Measurements from ENCODE around the gene BMPR2. TPM values are rescaled to one million over a fixed set of nuclear protein-coding genes. Genes with fewer than 3 reads are reported as not detected.

The BMPR2 gene
- total RNA-seq, 1 donor from 2014 or later: 47.9 TPM

- no peak for DNase-seq (ENCODE audit: extremely low spot score in 2 of 2)
- Histone ChIP-seq H3K27ac (no peak overlapping the region), H3K4me1 (no peaks in the 10 kb centered on the region), H3K4me3 (no peak overlapping the region), H3K27me3 (no peaks in the 10 kb centered on the region), H3K36me3 (no peaks in the 10 kb centered on the region), H3K9me3 (no peaks in the 10 kb centered on the region)
- no peak for TF ChIP-seq POLR2AphosphoS5 (IDR thresholded peaks at IDR 0.05; ENCODE audit: insufficient read depth in 1 of 2, low read depth in 1 of 2)
- TF ChIP-seq CTCF (IDR thresholded peaks at IDR 0.05): no peak
- TF ChIP-seq POLR2A (IDR thresholded peaks at IDR 0.05): no peak
- intact Hi-C loops (cut with DNase I): no loop called here
Measured at GRCh38 chr2:202449344-202449743, 73.2 kb downstream of the BMPR2 start.

GRCh38 chr2:202450785-202451184 lies 74.7 kb downstream of the BMPR2 start:
- no peak overlapping the region for H3K27ac ChIP-seq
- no peak overlapping the region for H3K4me3 ChIP-seq
- TF ChIP-seq POLR2AphosphoS5 (IDR thresholded peaks at IDR 0.05; ENCODE audit: insufficient read depth in 1 of 2, low read depth in 1 of 2) (no peak), POLR2A (IDR thresholded peaks at IDR 0.05) (no peak), CTCF (IDR thresholded peaks at IDR 0.05) (no peak)
- intact Hi-C loops (cut with DNase I): no loop called here
- H3K36me3 ChIP-seq: no peaks in the 10 kb centered on the region
- no peaks in the 10 kb centered on the region for H3K4me1 ChIP-seq
- no peaks in the 10 kb centered on the region for H3K27me3 ChIP-seq
- H3K9me3 ChIP-seq: no peaks in the 10 kb centered on the region
- no peak for DNase-seq (ENCODE audit: extremely low spot score in 2 of 2)

GRCh38 chr2:202452744-202453143 lies 76.6 kb downstream of the BMPR2 start:
- intact Hi-C loops (cut with DNase I): no loop called here
- no peak overlapping the region for H3K4me3 ChIP-seq
- H3K9me3 ChIP-seq: no peaks in the 10 kb centered on the region
- H3K36me3 ChIP-seq: no peaks in the 10 kb centered on the region
- no peaks in the 10 kb centered on the region for H3K27me3 ChIP-seq
- TF ChIP-seq POLR2AphosphoS5 (IDR thresholded peaks at IDR 0.05; ENCODE audit: insufficient read depth in 1 of 2, low read depth in 1 of 2) (no peak), POLR2A (IDR thresholded peaks at IDR 0.05) (no peak), CTCF (IDR thresholded peaks at IDR 0.05) (no peak)
- H3K27ac ChIP-seq: no peak overlapping the region
- DNase-seq (ENCODE audit: extremely low spot score in 2 of 2): no peak
- H3K4me1 ChIP-seq: no peaks in the 10 kb centered on the region

- H3K27me3 ChIP-seq: no peaks in the 10 kb centered on the region
- intact Hi-C loops (cut with DNase I): no loop called here
- no peaks in the 10 kb centered on the region for H3K9me3 ChIP-seq
- H3K4me3 ChIP-seq: no peak overlapping the region
- no peak for DNase-seq (ENCODE audit: extremely low spot score in 2 of 2)
- H3K27ac ChIP-seq: no peak overlapping the region
- H3K36me3 ChIP-seq: no peaks in the 10 kb centered on the region
- TF ChIP-seq POLR2AphosphoS5 (IDR thresholded peaks at IDR 0.05; ENCODE audit: insufficient read depth in 1 of 2, low read depth in 1 of 2): no peak
- TF ChIP-seq CTCF (IDR thresholded peaks at IDR 0.05): no peak
- TF ChIP-seq POLR2A (IDR thresholded peaks at IDR 0.05): no peak
- H3K4me1 ChIP-seq: no peaks in the 10 kb centered on the region
Measured at GRCh38 chr2:202454536-202454935, 78.4 kb downstream of the BMPR2 start.

GRCh38 chr2:202455114-202455513 lies 79.0 kb downstream of the BMPR2 start:
- H3K4me3 ChIP-seq: no peak overlapping the region
- no peak for DNase-seq (ENCODE audit: extremely low spot score in 2 of 2)
- H3K9me3 ChIP-seq: no peaks in the 10 kb centered on the region
- H3K4me1 ChIP-seq: no peaks in the 10 kb centered on the region
- H3K27ac ChIP-seq: no peak overlapping the region
- no peaks in the 10 kb centered on the region for H3K36me3 ChIP-seq
- intact Hi-C loops (cut with DNase I): no loop called here
- no peaks in the 10 kb centered on the region for H3K27me3 ChIP-seq
- TF ChIP-seq CTCF (IDR thresholded peaks at IDR 0.05) (no peak), POLR2A (IDR thresholded peaks at IDR 0.05) (no peak), POLR2AphosphoS5 (IDR thresholded peaks at IDR 0.05; ENCODE audit: insufficient read depth in 1 of 2, low read depth in 1 of 2) (no peak)

Measured in vagina (tissue), 2 donors.